NB4 (cell line): ENCODE results near the gene JPH3.

ENCODE experiments used
- DNase-seq: peaks from one replicate; pipeline ENCODE4 v3.0.0; 2010; ENCODE audit warnings: low read depth
- H3K4me3 ChIP-seq: one replicate; pipeline ENCODE4 v1.5.1; 2011; ENCODE audit warnings: mild to moderate bottlenecking, low read depth, low read length, moderate library complexity
- MYC ChIP-seq: IDR thresholded peaks from 2 replicates; pipeline ENCODE4 v1.6.1; 2011; ENCODE audit warnings: low read depth, low read length
- POLR2A ChIP-seq: IDR thresholded peaks from 2 replicates; pipeline ENCODE4 v1.6.1; 2011; ENCODE audit warnings: mild to moderate bottlenecking; ENCODE audit not compliant: insufficient read length; ENCODE audit errors: extremely low read depth
- TF ChIP-seq, protein P1 (sequence below): IDR thresholded peaks from one replicate; pipeline ENCODE4 v1.5.1; 2012; ENCODE audit warnings: low read depth, low read length
- TF ChIP-seq, protein P2 (sequence below): IDR thresholded peaks from 2 replicates; pipeline ENCODE4 v1.6.1; 2011; ENCODE audit warnings: low read depth, low read length

JPH3 gene

DNA sequence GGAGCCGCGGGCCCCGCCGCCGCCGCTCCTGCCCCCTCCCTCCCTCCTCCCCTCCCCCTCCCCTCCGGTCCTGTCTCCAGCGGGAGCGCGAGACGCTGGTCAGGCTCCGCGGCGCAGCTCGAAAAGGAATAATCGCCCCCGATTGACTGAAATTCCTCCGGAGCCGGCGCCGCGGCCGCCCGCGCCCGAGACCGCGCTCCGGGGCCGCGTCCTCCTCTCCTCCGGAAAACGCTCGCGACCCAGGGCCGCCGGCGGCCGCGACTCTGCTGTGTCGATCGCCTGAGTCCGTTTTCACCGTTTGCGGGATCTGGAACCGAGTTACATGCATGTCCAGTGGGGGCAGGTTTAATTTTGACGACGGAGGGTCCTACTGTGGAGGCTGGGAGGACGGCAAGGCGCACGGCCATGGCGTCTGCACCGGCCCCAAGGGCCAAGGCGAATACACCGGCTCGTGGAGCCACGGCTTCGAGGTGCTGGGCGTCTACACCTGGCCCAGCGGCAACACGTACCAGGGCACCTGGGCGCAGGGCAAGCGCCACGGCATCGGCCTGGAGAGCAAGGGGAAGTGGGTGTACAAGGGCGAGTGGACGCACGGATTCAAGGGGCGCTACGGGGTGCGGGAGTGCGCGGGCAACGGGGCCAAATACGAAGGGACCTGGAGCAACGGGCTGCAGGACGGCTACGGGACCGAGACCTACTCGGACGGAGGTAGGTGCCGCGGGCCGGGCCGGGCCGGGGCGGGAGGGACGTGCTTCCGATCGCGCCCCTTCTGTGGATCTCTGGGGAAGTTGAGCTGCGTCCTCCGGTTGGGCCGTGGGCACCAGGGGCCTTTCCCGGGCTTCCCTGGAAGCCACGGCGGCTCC is 744 bp downstream of the JPH3 start:
- no peak for DNase-seq
- no peak overlapping the region for H3K4me3 ChIP-seq
- TF ChIP-seq POLR2A (no peak), MYC (no peak)
- TF ChIP-seq, protein P1, sequence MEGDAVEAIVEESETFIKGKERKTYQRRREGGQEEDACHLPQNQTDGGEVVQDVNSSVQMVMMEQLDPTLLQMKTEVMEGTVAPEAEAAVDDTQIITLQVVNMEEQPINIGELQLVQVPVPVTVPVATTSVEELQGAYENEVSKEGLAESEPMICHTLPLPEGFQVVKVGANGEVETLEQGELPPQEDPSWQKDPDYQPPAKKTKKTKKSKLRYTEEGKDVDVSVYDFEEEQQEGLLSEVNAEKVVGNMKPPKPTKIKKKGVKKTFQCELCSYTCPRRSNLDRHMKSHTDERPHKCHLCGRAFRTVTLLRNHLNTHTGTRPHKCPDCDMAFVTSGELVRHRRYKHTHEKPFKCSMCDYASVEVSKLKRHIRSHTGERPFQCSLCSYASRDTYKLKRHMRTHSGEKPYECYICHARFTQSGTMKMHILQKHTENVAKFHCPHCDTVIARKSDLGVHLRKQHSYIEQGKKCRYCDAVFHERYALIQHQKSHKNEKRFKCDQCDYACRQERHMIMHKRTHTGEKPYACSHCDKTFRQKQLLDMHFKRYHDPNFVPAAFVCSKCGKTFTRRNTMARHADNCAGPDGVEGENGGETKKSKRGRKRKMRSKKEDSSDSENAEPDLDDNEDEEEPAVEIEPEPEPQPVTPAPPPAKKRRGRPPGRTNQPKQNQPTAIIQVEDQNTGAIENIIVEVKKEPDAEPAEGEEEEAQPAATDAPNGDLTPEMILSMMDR = no peak
- TF ChIP-seq, protein P2, sequence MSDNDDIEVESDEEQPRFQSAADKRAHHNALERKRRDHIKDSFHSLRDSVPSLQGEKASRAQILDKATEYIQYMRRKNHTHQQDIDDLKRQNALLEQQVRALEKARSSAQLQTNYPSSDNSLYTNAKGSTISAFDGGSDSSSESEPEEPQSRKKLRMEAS = no peak

DNA sequence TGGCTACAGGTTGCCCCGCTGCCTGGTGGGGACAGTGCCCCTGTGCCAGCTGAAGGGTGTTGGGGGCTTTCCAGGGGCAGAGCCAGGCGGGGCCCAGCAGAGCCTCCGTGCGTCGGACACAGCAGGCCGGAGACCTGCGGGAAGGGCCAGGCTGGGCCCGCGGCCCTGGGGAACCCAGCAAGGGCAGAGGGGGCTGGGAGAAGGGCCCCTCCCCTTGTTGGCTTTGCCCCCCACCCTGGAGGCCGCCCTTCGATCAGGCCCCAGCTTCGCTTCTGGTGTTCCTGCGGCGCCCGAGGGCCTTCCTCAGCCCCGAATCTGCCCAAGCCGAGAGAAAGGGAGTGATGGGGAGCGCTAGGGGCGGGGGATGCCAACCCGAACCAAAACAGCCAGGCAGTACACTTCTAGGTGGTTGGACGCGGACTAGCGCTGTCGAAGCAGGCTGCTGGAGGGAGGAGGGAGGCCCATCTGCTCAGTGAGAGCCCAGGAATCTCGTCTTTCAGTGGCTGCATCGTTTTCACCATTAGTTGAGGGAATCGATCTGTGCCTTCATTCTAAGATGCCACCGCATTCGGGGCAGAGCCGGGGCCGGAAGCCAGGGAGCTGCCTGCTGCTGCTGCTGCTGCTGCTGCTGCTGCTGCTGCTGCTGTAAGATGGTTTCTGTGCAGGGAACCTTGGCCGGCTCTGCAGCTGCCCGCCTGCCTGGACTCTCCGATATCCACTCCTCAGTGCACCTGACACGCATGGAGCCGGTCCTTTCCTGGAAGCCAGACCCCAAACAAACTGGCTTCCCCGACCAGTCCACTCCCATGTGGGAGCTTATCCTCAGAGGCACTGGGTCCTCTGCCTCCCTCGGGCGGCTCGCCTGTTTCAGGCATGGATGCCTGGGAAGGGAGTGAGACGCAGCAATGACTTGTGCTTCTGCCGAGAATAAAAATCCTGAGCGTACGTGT is 1.7 kb downstream of the JPH3 start:
- TF ChIP-seq POLR2A = no peak
- no peak overlapping the region for H3K4me3 ChIP-seq
- DNase-seq = no peak

DNA sequence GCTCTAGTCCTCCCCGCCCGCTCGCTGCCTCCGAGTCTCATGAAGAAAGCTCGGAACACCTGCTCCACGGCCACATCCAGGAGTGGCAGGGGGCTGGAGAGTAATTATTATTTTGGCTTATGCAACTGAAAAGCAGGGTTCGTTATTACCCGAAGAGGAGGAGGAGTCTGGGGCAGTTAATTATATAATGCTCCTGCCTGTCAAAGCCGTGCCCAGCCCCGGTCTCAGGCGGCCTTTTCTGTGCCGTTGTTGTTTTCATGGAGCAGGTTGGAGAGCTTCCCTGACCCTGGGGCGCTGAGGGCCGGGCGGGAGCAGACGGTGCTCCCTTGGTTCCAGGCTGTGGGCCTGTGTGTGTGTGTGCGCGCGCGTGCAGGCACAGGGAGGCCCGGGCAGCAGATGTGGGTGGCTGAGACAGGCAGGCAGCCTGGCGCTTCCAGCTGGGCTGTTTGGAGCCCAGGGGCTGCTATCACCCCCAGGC is 2.4 kb downstream of the JPH3 start:
- H3K4me3 ChIP-seq = no peak overlapping the region
- DNase-seq = no peak
- TF ChIP-seq MYC (no peak), POLR2A (no peak)
- TF ChIP-seq, protein P1 = no peak
- TF ChIP-seq, protein P2 = no peak

DNA sequence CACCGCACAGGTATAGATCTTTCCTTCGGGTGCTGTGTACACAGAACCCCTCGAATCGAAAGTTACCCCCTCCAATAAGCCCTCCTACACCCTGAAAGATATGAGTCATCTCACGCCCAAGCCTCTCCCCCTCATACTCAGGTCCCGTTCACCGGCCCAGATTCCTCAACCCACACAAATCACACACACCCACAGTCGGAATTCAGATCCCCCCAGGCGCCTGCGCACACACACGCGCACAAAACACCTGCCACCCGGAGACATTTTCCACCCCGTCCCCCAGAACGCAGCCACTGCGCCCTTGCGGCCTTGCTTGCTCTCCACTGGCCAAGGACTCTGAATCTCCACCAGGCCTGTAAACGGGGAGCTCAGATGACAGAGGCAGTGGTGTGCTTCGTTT is 4.9 kb downstream of the JPH3 start:
- DNase-seq = no peak
- TF ChIP-seq, protein P2 = no peak
- no peak for TF ChIP-seq MYC
- no peak for TF ChIP-seq POLR2A
- TF ChIP-seq, protein P1 = no peak
- H3K4me3 ChIP-seq = no peak overlapping the region

DNA sequence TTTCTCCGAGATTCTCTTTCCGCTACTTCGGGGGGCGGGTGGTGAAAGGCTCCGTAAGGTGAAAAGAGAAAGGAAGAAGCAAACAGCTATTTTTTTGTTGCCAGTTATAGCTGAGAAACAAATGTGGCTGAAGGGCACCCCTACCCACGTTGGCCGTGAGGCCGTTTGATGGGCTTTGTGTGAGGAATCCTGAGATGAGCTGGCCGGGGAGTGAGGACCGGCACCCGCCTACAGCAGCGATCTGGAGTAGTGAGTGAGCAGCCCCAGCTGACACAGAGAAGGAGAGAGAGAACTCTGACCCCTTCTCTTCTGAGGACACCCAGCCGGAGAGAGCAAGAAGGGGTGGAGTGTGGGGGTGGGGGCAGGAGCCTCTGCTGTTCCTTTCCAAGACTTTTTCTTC is 5.6 kb downstream of the JPH3 start:
- no peak for DNase-seq

More for the DNA sequence above, 5.6 kb downstream of the JPH3 start:
- no peak overlapping the region for H3K4me3 ChIP-seq
- TF ChIP-seq, protein P2 = no peak
- TF ChIP-seq POLR2A = no peak
- TF ChIP-seq MYC = no peak
- TF ChIP-seq, protein P1 = no peak
